Measurements from ENCODE around the gene NSL1. TPM values are rescaled to one million over a fixed set of nuclear protein-coding genes. Genes with fewer than 3 reads are reported as not detected.
A peak's percentile ranks its signal among the peaks of the same experiment; 100 is the strongest.
"Not testable (repeated sequence)": the region's sequence is repeated elsewhere in the genome, so short reads cannot be mapped to it uniquely, and the experiment has no call there.

Gene NSL1
- polyA plus RNA-seq, 3 donors: 38.2 to 48.2 (median 47.1) TPM

GRCh38 chr1:212805767-212806166 is 14.2 kb upstream of the NSL1 start:
- DNase-seq (ENCODE audit: extremely low read depth in 1 of 11, low read depth in 9 of 11, low spot score in 4 of 11): no peak

- DNase-seq (ENCODE audit: extremely low read depth in 1 of 11, low read depth in 9 of 11, low spot score in 4 of 11): no peak
Measured at GRCh38 chr1:212797681-212798080, 6.1 kb upstream of the NSL1 start.

GRCh38 chr1:212794561-212795014 is 3.0 kb upstream of the NSL1 start:
- no peak for DNase-seq (ENCODE audit: extremely low read depth in 1 of 11, low read depth in 9 of 11, low spot score in 4 of 11)

GRCh38 chr1:212792396-212792908 is 875 bp upstream of the NSL1 start:
- no peak for DNase-seq (ENCODE audit: extremely low read depth in 1 of 11, low read depth in 9 of 11, low spot score in 4 of 11)

GRCh38 chr1:212791261-212791675 is 309 bp downstream of the NSL1 start:
- peak in 1 of 11 donors; percentile 44 for DNase-seq (ENCODE audit: extremely low read depth in 1 of 11, low read depth in 9 of 11, low spot score in 4 of 11)

- no peak for DNase-seq (ENCODE audit: extremely low read depth in 1 of 11, low read depth in 9 of 11, low spot score in 4 of 11)
Measured at GRCh38 chr1:212785871-212786270, 5.7 kb downstream of the NSL1 start.

- no peak for DNase-seq (ENCODE audit: extremely low read depth in 1 of 11, low read depth in 9 of 11, low spot score in 4 of 11)
Measured at GRCh38 chr1:212783976-212784375, 7.6 kb downstream of the NSL1 start.

- DNase-seq (ENCODE audit: extremely low read depth in 1 of 11, low read depth in 9 of 11, low spot score in 4 of 11): peak in 1 of 11 donors; percentile 8
Measured at GRCh38 chr1:212782422-212783154, 9.0 kb downstream of the NSL1 start.

GRCh38 chr1:212781225-212781624 is 10.4 kb downstream of the NSL1 start:
- no peak for DNase-seq (ENCODE audit: extremely low read depth in 1 of 11, low read depth in 9 of 11, low spot score in 4 of 11)

- no peak for DNase-seq (ENCODE audit: extremely low read depth in 1 of 11, low read depth in 9 of 11, low spot score in 4 of 11)
Measured at GRCh38 chr1:212780759-212781158, 10.8 kb downstream of the NSL1 start.

GRCh38 chr1:212779086-212779485 is 12.5 kb downstream of the NSL1 start:
- DNase-seq (ENCODE audit: extremely low read depth in 1 of 11, low read depth in 9 of 11, low spot score in 4 of 11): not testable (repeated sequence)

GRCh38 chr1:212777151-212777550 is 14.4 kb downstream of the NSL1 start:
- no peak for DNase-seq (ENCODE audit: extremely low read depth in 1 of 11, low read depth in 9 of 11, low spot score in 4 of 11)

- no peak for DNase-seq (ENCODE audit: extremely low read depth in 1 of 11, low read depth in 9 of 11, low spot score in 4 of 11)
Measured at GRCh38 chr1:212775241-212775640, 16.3 kb downstream of the NSL1 start.

- DNase-seq (ENCODE audit: extremely low read depth in 1 of 11, low read depth in 9 of 11, low spot score in 4 of 11): no peak
Measured at GRCh38 chr1:212774584-212774983, 17.0 kb downstream of the NSL1 start.

- DNase-seq (ENCODE audit: extremely low read depth in 1 of 11, low read depth in 9 of 11, low spot score in 4 of 11): no peak
Measured at GRCh38 chr1:212773011-212773410, 18.6 kb downstream of the NSL1 start.

- no peak for DNase-seq (ENCODE audit: extremely low read depth in 1 of 11, low read depth in 9 of 11, low spot score in 4 of 11)
Measured at GRCh38 chr1:212771341-212771740, 20.2 kb downstream of the NSL1 start.

- DNase-seq (ENCODE audit: extremely low read depth in 1 of 11, low read depth in 9 of 11, low spot score in 4 of 11): no peak
Measured at GRCh38 chr1:212769459-212770167, 22.0 kb downstream of the NSL1 start.

GRCh38 chr1:212766825-212767224 is 24.8 kb downstream of the NSL1 start:
- not testable (repeated sequence) for DNase-seq (ENCODE audit: extremely low read depth in 1 of 11, low read depth in 9 of 11, low spot score in 4 of 11)

- DNase-seq (ENCODE audit: extremely low read depth in 1 of 11, low read depth in 9 of 11, low spot score in 4 of 11): not testable (repeated sequence)
Measured at GRCh38 chr1:212764718-212765281, 26.8 kb downstream of the NSL1 start.

- no peak for DNase-seq (ENCODE audit: extremely low read depth in 1 of 11, low read depth in 9 of 11, low spot score in 4 of 11)
Measured at GRCh38 chr1:212762839-212763238, 28.7 kb downstream of the NSL1 start.
